Measurements from ENCODE around the gene CRYGN.

CRYGN gene

DNA sequence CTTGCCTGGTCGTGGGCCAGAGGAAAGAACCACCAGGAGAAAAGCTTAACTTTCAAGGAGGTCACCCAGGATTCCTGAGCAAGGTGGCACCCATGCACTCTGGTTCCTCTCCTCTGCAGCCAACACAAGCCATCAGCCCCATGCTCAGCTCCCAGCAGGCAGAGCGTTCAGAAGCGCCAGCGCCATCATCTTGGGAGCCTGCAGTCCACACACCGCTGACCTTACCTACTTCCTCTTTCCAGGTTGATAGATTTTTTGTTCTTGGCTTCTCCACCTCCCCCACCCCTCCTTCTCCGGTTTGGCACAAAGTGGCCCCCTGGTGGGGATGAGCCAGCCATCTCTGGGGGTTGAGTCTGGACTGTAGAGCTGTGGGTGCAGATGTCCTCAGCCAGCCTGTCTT lies 28.4 kb downstream of the CRYGN start:
- no peak overlapping the region for H3K4me3 ChIP-seq (ENCODE audit: low read length)
- DNase-seq (ENCODE audit: low read depth), result no peak
- TF ChIP-seq, protein P1, sequence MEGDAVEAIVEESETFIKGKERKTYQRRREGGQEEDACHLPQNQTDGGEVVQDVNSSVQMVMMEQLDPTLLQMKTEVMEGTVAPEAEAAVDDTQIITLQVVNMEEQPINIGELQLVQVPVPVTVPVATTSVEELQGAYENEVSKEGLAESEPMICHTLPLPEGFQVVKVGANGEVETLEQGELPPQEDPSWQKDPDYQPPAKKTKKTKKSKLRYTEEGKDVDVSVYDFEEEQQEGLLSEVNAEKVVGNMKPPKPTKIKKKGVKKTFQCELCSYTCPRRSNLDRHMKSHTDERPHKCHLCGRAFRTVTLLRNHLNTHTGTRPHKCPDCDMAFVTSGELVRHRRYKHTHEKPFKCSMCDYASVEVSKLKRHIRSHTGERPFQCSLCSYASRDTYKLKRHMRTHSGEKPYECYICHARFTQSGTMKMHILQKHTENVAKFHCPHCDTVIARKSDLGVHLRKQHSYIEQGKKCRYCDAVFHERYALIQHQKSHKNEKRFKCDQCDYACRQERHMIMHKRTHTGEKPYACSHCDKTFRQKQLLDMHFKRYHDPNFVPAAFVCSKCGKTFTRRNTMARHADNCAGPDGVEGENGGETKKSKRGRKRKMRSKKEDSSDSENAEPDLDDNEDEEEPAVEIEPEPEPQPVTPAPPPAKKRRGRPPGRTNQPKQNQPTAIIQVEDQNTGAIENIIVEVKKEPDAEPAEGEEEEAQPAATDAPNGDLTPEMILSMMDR (conservative IDR thresholded peaks at IDR 0.05; ENCODE audit: low read length), result no peak

DNA sequence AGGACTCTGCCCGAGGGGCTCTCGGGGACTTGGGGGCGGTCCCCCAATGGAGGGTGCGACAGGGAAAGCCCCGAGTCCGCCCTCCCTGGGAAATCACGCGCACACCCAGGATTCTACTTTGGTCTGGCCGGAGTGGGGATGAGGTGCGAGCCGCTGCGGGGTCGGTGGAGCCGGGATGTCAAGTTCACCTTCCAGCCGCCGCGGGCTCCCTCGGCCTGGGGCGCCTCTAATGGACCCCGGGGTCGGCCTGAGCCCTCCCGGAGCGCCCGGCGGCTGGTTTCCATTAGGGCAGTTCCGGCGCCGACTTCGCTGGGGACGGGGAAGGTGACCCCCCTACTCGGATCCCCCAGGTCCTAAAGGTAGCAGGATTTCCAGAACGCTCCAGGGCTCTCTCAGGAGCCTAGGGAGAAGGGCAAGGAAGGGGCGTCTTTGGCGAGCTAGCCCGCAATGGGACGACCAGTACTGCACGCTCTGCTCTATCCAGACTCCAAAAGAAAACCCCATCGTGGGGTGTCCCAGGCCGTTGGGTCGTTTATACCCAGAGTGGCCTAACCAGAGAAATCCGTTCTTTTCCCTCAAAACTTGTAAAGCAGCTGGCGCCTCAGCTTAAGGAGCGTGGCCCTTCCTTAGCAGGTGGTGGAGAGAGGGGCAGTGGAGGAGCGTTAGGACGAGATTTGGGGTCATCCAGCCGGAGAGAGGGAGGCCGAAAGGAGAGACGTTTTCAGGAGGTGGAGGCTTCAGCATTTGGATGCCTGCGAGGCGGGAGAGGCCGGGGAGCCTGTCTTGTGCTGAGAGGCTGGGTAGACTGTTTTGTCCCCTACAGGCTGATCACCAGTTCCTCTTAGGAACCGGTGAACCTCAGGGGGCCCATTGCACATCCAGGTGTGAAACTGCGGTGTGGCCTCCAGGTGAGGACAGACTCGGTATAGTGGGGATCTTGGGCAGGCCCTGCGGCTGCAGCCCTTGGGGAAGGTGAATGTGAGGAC lies 29.2 kb downstream of the CRYGN start:
- no peak overlapping the region for H3K4me3 ChIP-seq (ENCODE audit: low read length)
- TF ChIP-seq, protein P1 (conservative IDR thresholded peaks at IDR 0.05; ENCODE audit: low read length), result no peak
- no peak for DNase-seq (ENCODE audit: low read depth)

DNA sequence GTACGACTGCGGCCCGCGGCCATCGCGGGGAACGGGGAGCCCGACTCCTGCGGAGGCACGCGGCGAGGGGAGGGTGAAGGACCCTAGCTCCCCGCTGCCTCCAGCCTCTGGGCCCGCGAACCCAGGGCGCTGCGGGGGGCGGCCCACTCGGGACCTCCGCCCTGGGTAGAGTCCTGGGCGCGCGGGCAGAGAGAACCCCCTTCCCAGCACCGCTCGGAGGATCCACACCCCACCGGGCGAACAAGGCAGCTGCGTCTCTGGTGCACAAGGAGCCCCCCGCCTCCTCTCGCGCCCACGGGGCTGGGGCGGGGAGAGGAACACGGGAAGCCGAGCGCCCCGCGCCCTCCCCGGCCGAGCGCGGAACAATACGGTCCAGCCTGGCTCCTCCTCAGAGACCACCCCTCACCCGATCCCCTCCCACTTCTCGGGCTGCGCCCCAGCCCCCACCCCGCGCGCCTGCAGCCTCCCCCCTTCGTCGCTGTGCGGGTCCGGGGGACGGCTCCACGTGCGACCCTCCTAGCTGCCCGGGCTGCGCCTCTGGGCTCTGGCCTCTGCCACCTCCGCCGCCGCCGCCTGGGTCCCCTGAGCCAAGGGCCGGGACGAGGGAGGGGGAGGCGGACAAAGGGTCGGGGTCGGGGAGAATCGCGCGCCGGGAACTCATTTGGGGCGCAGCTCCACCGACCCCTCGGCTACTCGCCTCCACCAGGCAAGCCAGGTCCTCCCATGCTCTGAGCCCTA lies 30.1 kb downstream of the CRYGN start, which contains the start of gene WDR86:
WDR86 (minus strand) TSS at position 372 of the 738 bp plus-strand sequence. CDS start 449 bp downstream, outside the sequence.
- DNase-seq (ENCODE audit: low read depth), result no peak
- TF ChIP-seq, protein P1 (conservative IDR thresholded peaks at IDR 0.05; ENCODE audit: low read length), result no peak
- no peak within 1 kb of the TSS for H3K4me3 ChIP-seq (ENCODE audit: low read length)

DNA sequence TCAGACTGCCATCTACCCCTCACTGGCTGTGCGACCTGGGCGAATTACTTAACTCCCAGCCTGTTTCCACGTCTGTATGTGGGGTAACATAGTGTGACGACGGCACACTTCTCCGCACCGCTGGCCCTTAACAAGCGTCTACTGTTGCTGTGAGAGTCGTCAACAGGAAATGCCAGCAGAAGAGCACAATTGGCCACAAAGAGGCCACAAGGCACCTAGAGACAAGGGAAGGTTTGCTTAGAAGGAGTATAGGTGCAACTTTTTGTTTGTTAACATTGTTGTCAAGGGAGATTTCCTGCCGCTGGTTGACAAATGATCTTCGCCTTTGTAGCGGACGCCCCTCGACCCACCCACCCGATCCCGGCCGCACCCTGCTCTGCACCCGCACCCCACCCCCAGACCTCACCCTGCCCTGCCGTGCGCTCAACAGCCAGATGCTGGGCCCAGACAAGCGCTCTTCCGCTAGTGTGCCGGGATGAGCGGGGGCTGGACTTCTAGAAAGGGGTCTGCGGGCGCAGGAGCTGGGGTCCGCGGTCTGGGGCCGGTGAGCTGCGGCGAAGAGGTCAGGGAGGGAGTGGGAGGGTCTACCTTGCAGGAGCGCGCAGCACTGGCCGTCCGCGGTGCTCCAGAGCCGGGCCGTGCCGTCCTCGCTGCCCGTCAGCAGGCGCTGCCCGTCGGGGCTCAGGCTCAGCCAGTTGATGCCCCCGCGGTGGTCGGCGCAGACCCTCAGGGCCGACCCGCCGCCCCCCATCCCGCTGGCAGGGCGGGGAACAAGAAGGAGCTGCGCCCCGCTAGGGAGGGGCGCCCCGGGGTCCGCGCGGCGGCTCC lies 30.9 kb downstream of the CRYGN start:
- TF ChIP-seq, protein P1 (conservative IDR thresholded peaks at IDR 0.05; ENCODE audit: low read length), result no peak
- DNase-seq (ENCODE audit: low read depth), result no peak
- H3K4me3 ChIP-seq (ENCODE audit: low read length), result no peak overlapping the region

DNA sequence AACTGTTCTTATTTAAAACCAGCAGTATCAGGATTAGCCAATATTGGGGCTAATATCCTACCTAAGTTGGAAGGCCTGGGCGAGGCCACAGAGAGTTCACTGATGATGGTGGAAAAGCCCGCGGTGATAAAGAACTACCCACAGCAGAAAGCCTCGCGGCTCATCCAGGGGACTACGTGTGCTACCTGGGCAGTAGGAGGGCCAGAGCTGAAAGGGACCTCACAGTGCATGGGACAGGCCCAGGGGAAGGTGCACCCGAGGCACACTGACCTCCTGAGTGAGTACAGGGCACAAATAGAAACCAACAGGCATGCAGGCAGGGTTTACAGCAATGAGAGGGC lies 31.5 kb downstream of the CRYGN start:
- DNase-seq (ENCODE audit: low read depth), result no peak
- TF ChIP-seq, protein P1 (conservative IDR thresholded peaks at IDR 0.05; ENCODE audit: low read length), result no peak
- H3K4me3 ChIP-seq (ENCODE audit: low read length), result no peak overlapping the region

DNA sequence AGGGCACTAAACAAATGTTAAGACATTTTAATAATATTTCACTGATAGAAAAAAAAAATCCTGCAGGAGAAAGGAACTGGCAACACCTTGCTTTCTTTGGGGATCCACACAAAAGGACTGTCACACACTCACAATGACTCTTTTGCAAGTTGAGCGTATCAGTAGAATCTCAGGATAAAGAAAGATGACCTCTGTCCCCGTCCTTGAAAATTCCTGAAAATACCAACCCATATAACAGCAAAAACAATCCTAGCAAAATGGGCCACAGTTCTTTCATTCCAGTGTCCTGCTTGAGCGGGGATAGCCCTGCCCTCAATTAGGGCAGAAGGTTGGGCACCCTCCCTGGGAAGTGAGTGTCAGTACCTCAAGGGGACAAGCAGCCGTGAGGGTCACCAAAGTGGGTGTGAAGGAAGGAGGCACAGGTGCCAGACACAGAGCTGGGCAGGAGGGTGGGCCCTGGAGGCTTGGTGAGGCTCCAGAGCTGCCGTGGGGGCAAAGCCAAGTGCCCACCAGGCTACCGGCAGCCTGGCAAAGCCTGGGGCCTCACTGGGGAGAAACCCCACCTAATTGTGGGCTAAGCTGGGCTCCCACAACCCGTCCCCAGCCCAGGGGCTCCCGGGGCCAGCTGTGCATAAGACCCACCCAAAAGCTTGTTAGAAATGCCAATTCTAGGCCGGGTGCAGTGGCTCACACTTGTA lies 32.9 kb downstream of the CRYGN start:
- TF ChIP-seq, protein P1 (conservative IDR thresholded peaks at IDR 0.05; ENCODE audit: low read length), result no peak
- DNase-seq (ENCODE audit: low read depth), result no peak
- H3K4me3 ChIP-seq (ENCODE audit: low read length), result no peak overlapping the region
